Fibroblast of the aortic adventitia (primary cell): ENCODE results near the gene VAC14. TPM values are rescaled to one million over a fixed set of nuclear protein-coding genes. Genes with fewer than 3 reads are reported as not detected.

Source experiments
- DNase-seq: peaks from one replicate; pipeline ENCODE4 v3.0.0-alpha.2; 2010; ENCODE audit warnings: low read depth
- H3K4me3 ChIP-seq: 2 replicates; pipeline ENCODE4 v1.5.1; 2011; ENCODE audit warnings: low read depth, mild to moderate bottlenecking, control low read depth, low read length, moderate library complexity
- total RNA-seq: library from RNA; depleted of rRNA; stranded (reverse); fragments of >200 nt; gene quantifications from 2 replicates; pipeline ENCODE4 v1.2.3, GENCODE V29; 2012; ENCODE audit warnings: low replicate concordance
- TF ChIP-seq, protein P1 (sequence below): IDR thresholded peaks from 2 replicates; pipeline ENCODE4 v1.5.1; 2011; ENCODE audit warnings: mild to moderate bottlenecking, low read length, control low read depth, inconsistent platforms; ENCODE audit not compliant: insufficient read depth

Gene VAC14
- total RNA-seq, 1 donor = 29.7 TPM

GRCh38 chr16:70740914-70741782 lies 59.8 kb downstream of the VAC14 start:
- H3K4me3 ChIP-seq = no peak overlapping the region
- TF ChIP-seq, protein P1, sequence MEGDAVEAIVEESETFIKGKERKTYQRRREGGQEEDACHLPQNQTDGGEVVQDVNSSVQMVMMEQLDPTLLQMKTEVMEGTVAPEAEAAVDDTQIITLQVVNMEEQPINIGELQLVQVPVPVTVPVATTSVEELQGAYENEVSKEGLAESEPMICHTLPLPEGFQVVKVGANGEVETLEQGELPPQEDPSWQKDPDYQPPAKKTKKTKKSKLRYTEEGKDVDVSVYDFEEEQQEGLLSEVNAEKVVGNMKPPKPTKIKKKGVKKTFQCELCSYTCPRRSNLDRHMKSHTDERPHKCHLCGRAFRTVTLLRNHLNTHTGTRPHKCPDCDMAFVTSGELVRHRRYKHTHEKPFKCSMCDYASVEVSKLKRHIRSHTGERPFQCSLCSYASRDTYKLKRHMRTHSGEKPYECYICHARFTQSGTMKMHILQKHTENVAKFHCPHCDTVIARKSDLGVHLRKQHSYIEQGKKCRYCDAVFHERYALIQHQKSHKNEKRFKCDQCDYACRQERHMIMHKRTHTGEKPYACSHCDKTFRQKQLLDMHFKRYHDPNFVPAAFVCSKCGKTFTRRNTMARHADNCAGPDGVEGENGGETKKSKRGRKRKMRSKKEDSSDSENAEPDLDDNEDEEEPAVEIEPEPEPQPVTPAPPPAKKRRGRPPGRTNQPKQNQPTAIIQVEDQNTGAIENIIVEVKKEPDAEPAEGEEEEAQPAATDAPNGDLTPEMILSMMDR = no peak
- DNase-seq = no peak

DNA sequence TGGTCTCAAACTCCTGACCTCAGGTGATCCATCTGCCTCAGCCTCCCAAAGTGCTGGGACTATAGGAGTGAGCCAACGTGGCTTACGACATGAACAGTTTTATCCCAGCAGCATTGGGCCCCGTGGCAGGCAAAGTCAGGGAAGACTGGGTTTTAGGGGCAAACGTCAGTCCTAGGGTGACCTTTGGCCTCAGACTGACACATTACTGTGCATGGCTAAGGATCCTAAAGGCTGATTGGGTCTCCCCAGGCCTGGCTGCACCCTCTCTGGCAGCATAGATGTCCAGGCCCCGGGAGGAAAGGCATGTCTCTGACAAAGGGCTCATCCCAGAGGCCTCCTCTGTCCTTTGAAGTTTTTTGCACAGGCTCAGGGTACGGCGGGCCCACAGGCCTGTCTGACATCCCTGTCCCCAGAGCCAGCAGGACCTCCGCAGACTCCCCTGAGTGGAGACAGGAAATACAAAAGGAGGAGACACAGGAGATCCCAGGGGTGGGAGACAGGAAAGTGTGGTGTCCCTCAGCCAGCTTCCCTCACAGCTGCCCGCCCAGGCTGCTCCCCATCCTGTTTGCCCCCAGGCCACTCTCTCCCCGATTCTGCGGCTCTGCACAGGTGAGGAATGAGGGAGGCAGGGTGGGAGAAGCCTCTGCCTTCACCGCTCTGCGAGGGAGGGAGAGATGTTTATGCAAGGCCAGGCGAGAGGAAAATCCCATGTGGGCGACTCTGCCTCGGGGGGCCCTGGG lies 60.6 kb downstream of the VAC14 start:
- TF ChIP-seq, protein P1 = no peak
- H3K4me3 ChIP-seq = no peak overlapping the region
- DNase-seq = no peak

DNA sequence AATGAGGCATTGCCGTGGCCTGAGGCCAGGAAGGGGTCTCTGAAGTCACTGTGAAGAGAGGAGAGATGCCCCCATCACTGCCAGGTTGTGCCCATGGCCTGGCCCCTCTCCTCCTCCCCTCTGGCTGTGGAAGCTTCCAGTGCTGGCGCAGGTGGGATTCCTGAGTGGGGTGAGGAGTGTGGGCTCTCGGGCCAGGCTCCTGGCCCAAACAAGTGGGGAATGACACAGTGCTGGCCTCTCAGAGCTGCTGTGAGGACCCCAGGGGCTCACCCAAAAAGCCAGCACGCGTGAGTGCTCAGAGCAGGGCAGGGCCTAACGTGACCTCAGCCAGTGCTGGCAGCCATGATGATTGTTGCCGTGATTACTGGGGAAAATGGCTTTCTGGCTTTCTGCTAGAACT lies 61.6 kb downstream of the VAC14 start:
- no peak for DNase-seq
- TF ChIP-seq, protein P1 = no peak
- H3K4me3 ChIP-seq = no peak overlapping the region

DNA sequence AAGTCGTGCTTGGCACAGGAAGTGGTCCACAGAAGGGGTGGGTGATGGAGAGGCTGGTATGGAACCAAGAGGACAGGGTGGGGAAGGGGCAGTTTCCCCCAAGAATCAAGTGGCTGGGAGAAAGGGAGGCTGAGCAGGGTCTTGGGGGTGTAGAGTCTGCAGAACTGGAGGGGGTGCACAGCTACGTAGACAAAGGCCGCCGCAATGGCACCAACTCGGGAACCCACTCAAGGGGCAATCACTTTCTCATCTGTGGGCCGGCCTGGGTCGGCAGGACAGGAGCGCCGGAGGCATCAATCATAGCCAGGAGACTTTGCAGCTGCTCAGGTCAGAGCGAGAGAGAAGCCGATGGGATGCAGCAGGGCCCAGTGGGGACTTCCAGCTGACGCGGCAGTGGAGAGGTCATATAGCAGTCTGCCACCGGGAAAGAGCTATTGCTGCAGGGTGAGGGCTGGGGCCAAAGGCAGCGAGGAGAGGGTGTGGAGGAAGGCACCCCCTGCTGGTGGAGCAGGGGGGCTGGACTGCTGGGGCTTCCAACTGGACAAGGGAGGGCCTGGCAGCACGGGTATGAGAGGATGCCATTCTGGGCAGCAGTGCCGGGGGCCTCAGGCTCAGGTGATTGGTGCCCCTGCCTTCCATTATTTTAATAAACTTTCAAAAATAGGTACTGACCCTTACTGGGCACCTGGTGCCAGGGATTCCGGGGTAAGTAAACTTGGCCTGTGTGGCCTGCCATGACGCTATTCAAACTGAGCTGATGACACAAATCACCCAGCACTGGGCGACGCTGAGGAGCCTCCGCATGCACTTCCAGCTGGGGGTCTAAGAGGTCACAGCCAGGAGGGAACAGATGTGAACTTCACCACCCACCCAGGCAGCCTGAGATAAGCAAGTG lies 62.6 kb downstream of the VAC14 start:
- TF ChIP-seq, protein P1 = peak; percentile 61
- no peak overlapping the region for H3K4me3 ChIP-seq
- peak; percentile 48 for DNase-seq

DNA sequence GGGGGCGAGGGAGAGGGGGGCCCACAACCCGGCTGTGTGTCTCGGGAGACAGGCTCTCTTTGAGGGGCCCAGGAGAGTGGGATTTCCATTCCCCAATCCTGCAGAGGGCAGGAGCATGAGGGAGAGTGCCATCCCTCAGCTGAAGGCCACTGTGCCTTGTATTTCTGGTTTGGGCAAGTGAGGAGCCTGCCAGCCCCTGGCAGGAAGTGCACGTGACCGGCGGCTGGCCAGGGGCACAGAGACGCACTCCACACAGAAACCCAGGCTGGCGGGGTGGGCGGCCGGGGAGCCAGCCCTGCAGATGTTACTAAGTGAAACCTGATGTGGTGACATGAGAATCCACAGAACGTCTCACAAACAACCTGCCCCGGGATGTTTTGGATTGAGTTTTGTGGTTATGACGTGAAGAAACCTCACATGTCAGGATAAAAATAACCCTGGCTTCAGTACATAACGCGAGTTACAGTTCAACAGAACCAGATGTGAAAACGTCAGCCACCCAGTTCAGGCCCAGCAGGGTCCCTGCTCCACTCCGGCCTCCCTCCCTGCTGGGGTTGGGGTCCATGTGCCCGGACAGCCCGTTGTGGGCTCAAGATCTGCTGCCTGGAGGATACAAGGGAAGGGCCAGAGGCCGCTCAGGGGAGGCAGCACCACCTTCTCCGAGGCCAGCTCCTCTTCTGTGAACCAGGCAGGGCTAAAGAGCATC lies 63.4 kb downstream of the VAC14 start:
- no peak overlapping the region for H3K4me3 ChIP-seq
- TF ChIP-seq, protein P1 = no peak
- DNase-seq = peak; percentile 91
